Activated T-cell treated with anti-CD3 and anti-CD28 coated beads, Interleukin-2, amount 50 U/mL, for 72 hours (primary cell): ENCODE data around the gene LIPN. TPM values are rescaled to one million over a fixed set of nuclear protein-coding genes. Genes with fewer than 3 reads are reported as not detected.
"Not testable (repeated sequence)": the region's sequence is repeated elsewhere in the genome, so short reads cannot be mapped to it uniquely, and the experiment has no call there.

ENCODE experiments used
- ATAC-seq, 2 donors: fragments of 150-1000 bp; cut with Tn5 transposase; replicated peaks in 1 of 2; 2 replicates each; pipeline ENCODE4 v1.10.0; 2021; ENCODE audit warnings: moderate library complexity in 2 of 2, mild to moderate bottlenecking in 1 of 2
- DNase-seq, 2 donors: peaks; one replicate each; pipeline ENCODE4 v3.0.0; 2021 to 2022; ENCODE audit warnings: mixed read lengths in 1 of 2
- H3K27ac Mint-ChIP-seq: one replicate; pipeline ENCODE4 v1.8.0; 2022; ENCODE audit warnings: mild to moderate bottlenecking, moderate library complexity, mixed read lengths
- H3K27me3 Mint-ChIP-seq: one replicate; pipeline ENCODE4 v1.8.0; 2022; ENCODE audit warnings: low read depth, mixed read lengths
- H3K36me3 Mint-ChIP-seq, 2 donors: one replicate each; pipeline ENCODE4 v1.8.0; 2022; ENCODE audit warnings: mixed read lengths in 2 of 2, mild to moderate bottlenecking in 1 of 2; ENCODE audit not compliant: insufficient read depth in 2 of 2
- H3K4me1 Mint-ChIP-seq: one replicate; pipeline ENCODE4 v1.8.0; 2022; ENCODE audit warnings: low read depth, mixed read lengths
- H3K4me3 Mint-ChIP-seq, 2 donors: one replicate each; pipeline ENCODE4 v1.8.0; 2022; ENCODE audit warnings: mild to moderate bottlenecking in 2 of 2, mixed read lengths in 2 of 2, moderate library complexity in 2 of 2
- H3K9me3 Mint-ChIP-seq, 2 donors: one replicate each; pipeline ENCODE4 v1.8.0; 2022; ENCODE audit warnings: mixed read lengths in 2 of 2
- total RNA-seq, 2 donors: library from RNA; stranded (reverse); gene quantifications; one replicate each; pipeline ENCODE4 v1.2.3, GENCODE V29; 2022

Gene LIPN
- not detected for total RNA-seq

GRCh38 chr10:88759366-88760101 lies at the start of gene LIPN:
TSS of gene LIPN (plus strand) at chr10:88760020. CDS start at chr10:88761406, 1,386 bp downstream.
- no peaks in the 10 kb centered on the region for H3K9me3 Mint-ChIP-seq

GRCh38 chr10:88715517-88715916 lies 44.3 kb upstream of the LIPN start:
- Mint-ChIP-seq H3K4me1 (no peaks in the 10 kb centered on the region), H3K9me3 (no peaks in the 10 kb centered on the region), H3K27ac (peak overlapping the region; percentile 34), H3K27me3 (peaks cover 19% of the 10 kb centered on the region), H3K4me3 (no peak overlapping the region), H3K36me3 (no peaks in the 10 kb centered on the region)
- DNase-seq (no peak), ATAC-seq (no peak)

More at GRCh38 chr10:88759366-88760101, at the start of gene LIPN:
- no peak for DNase-seq
- no peak within 1 kb of the TSS for H3K27ac Mint-ChIP-seq
- H3K36me3 Mint-ChIP-seq, result no peaks in the 10 kb centered on the region
- peaks cover 18% of the 10 kb centered on the region for H3K27me3 Mint-ChIP-seq
- no peak for ATAC-seq
- no peak within 1 kb of the TSS for H3K4me3 Mint-ChIP-seq
- peaks cover 22% of the 10 kb centered on the region for H3K4me1 Mint-ChIP-seq

GRCh38 chr10:88721392-88721791 lies 38.4 kb upstream of the LIPN start:
- DNase-seq (no peak), ATAC-seq (no peak)
- H3K4me3 Mint-ChIP-seq, result no peak overlapping the region
- no peak overlapping the region for H3K27ac Mint-ChIP-seq
- peaks cover 6% of the 10 kb centered on the region for H3K4me1 Mint-ChIP-seq
- no peaks in the 10 kb centered on the region for H3K9me3 Mint-ChIP-seq
- H3K36me3 Mint-ChIP-seq, result no peaks in the 10 kb centered on the region
- H3K27me3 Mint-ChIP-seq, result peaks cover 19% of the 10 kb centered on the region

GRCh38 chr10:88725798-88726197 lies 34.0 kb upstream of the LIPN start:
- peaks cover 10% of the 10 kb centered on the region for H3K27me3 Mint-ChIP-seq
- no peaks in the 10 kb centered on the region for H3K36me3 Mint-ChIP-seq
- H3K4me1 Mint-ChIP-seq, result peaks cover 6% of the 10 kb centered on the region
- ATAC-seq (no peak), DNase-seq (no peak)
- H3K27ac Mint-ChIP-seq, result no peak overlapping the region
- H3K4me3 Mint-ChIP-seq, result no peak overlapping the region
- no peaks in the 10 kb centered on the region for H3K9me3 Mint-ChIP-seq

- H3K27ac Mint-ChIP-seq, result no peak overlapping the region
- no peaks in the 10 kb centered on the region for H3K36me3 Mint-ChIP-seq
- H3K4me1 Mint-ChIP-seq, result peaks cover 6% of the 10 kb centered on the region
- ATAC-seq (peak; percentile 62 to 75), DNase-seq (peak; percentile 77 to 81)
- no peaks in the 10 kb centered on the region for H3K9me3 Mint-ChIP-seq
- no peak overlapping the region for H3K4me3 Mint-ChIP-seq
- H3K27me3 Mint-ChIP-seq, result peaks cover 10% of the 10 kb centered on the region
These were observed 31.6 kb upstream of the LIPN start for GRCh38 chr10:88728107-88728763.

GRCh38 chr10:88730864-88731263 lies 29.0 kb upstream of the LIPN start:
- no peak overlapping the region for H3K4me3 Mint-ChIP-seq
- no peak overlapping the region for H3K27ac Mint-ChIP-seq
- H3K36me3 Mint-ChIP-seq, result no peaks in the 10 kb centered on the region
- peaks cover 22% of the 10 kb centered on the region for H3K27me3 Mint-ChIP-seq
- no peak for DNase-seq
- H3K4me1 Mint-ChIP-seq, result peaks cover 3% of the 10 kb centered on the region
- H3K9me3 Mint-ChIP-seq, result no peaks in the 10 kb centered on the region
- no peak for ATAC-seq

- Mint-ChIP-seq H3K4me3 (no peak overlapping the region), H3K9me3 (no peaks in the 10 kb centered on the region), H3K27ac (no peak overlapping the region), H3K27me3 (peaks cover 20% of the 10 kb centered on the region), H3K36me3 (no peaks in the 10 kb centered on the region), H3K4me1 (no peaks in the 10 kb centered on the region)
- ATAC-seq (no peak), DNase-seq (no peak)
These were observed 28.5 kb upstream of the LIPN start for GRCh38 chr10:88731296-88731695.

GRCh38 chr10:88733215-88733614 lies 26.6 kb upstream of the LIPN start:
- Mint-ChIP-seq H3K27me3 (peaks cover 29% of the 10 kb centered on the region), H3K4me1 (no peaks in the 10 kb centered on the region), H3K9me3 (no peaks in the 10 kb centered on the region), H3K27ac (no peak overlapping the region), H3K36me3 (no peaks in the 10 kb centered on the region), H3K4me3 (no peak overlapping the region)
- DNase-seq (no peak), ATAC-seq (no peak)

GRCh38 chr10:88735661-88736060 lies 24.2 kb upstream of the LIPN start:
- no peak overlapping the region for H3K4me3 Mint-ChIP-seq
- no peak overlapping the region for H3K27ac Mint-ChIP-seq
- ATAC-seq (no peak), DNase-seq (no peak)
- H3K36me3 Mint-ChIP-seq, result no peaks in the 10 kb centered on the region
- no peaks in the 10 kb centered on the region for H3K9me3 Mint-ChIP-seq
- peaks cover 46% of the 10 kb centered on the region for H3K27me3 Mint-ChIP-seq
- no peaks in the 10 kb centered on the region for H3K4me1 Mint-ChIP-seq

GRCh38 chr10:88741921-88742320 lies 17.9 kb upstream of the LIPN start:
- not testable (repeated sequence) for H3K4me1 Mint-ChIP-seq, H3K9me3 Mint-ChIP-seq, ATAC-seq, H3K36me3 Mint-ChIP-seq, DNase-seq, H3K4me3 Mint-ChIP-seq, H3K27ac Mint-ChIP-seq
- peaks cover 51% of the 10 kb centered on the region for H3K27me3 Mint-ChIP-seq

- DNase-seq (no peak), ATAC-seq (no peak)
- Mint-ChIP-seq H3K9me3 (peaks cover 0 to 5% of the 10 kb centered on the region in 2 donors), H3K36me3 (peaks cover 0 to 2% of the 10 kb centered on the region in 2 donors), H3K27ac (no peak overlapping the region), H3K27me3 (peaks cover 51% of the 10 kb centered on the region), H3K4me1 (no peaks in the 10 kb centered on the region), H3K4me3 (no peak overlapping the region)
These were observed 17.4 kb upstream of the LIPN start for GRCh38 chr10:88742448-88742847.

GRCh38 chr10:88744002-88744401 lies 15.8 kb upstream of the LIPN start:
- H3K4me1 Mint-ChIP-seq, result no peaks in the 10 kb centered on the region
- ATAC-seq (no peak), DNase-seq (no peak)
- H3K27me3 Mint-ChIP-seq, result peaks cover 35% of the 10 kb centered on the region
- H3K4me3 Mint-ChIP-seq, result no peak overlapping the region
- peaks cover 0 to 5% of the 10 kb centered on the region in 2 donors for H3K9me3 Mint-ChIP-seq
- H3K36me3 Mint-ChIP-seq, result peaks cover 0 to 2% of the 10 kb centered on the region in 2 donors
- H3K27ac Mint-ChIP-seq, result no peak overlapping the region

GRCh38 chr10:88745633-88746032 lies 14.2 kb upstream of the LIPN start:
- peaks cover 0 to 2% of the 10 kb centered on the region in 2 donors for H3K36me3 Mint-ChIP-seq
- ATAC-seq, result no peak
- no peaks in the 10 kb centered on the region for H3K4me1 Mint-ChIP-seq
- no peak for DNase-seq
- H3K27me3 Mint-ChIP-seq, result peaks cover 27% of the 10 kb centered on the region
- peaks cover 0 to 5% of the 10 kb centered on the region in 2 donors for H3K9me3 Mint-ChIP-seq
- H3K27ac Mint-ChIP-seq, result no peak overlapping the region
- H3K4me3 Mint-ChIP-seq, result no peak overlapping the region
